ENCODE measurements around the gene ZNF771. TPM values are rescaled to one million over a fixed set of nuclear protein-coding genes. Genes with fewer than 3 reads are reported as not detected.
"Not testable (repeated sequence)": the region's sequence is repeated elsewhere in the genome, so short reads cannot be mapped to it uniquely, and the experiment has no call there.

ZNF771 gene
- total RNA-seq, 1 donor from 2014 or later = 33.6 TPM

GRCh38 chr16:30375864-30376263 is 31.5 kb upstream of the ZNF771 start:
- peak; percentile 75 for DNase-seq (ENCODE audit: low read depth)

- peak; percentile 55 for DNase-seq (ENCODE audit: low read depth)
Observed at GRCh38 chr16:30376461-30376902, 30.9 kb upstream of the ZNF771 start.

- no peak for DNase-seq (ENCODE audit: low read depth)
Observed at GRCh38 chr16:30377050-30377811, 30.2 kb upstream of the ZNF771 start.

DNA sequence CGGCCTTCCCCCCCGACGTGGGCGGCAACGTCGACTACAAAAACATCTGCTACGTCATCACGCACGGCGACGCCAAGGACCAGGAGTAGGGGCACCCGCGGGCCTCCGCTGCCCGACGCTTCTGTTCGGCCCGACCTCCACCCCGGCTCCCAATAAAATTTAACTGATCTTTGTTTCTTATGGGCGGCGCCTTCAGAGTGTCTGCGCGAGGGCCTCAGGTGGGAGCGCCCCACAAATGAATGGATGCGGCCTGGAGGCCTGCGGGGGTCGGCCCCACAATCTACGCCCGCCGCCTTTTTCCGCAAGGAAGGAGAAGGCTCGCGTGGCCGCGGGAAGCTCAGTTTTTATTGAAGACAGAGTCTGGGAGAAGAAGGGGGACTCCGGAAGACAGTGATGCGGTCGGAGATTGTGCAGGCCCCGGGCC is 29.6 kb upstream of the ZNF771 start:
- peak; percentile 72 for DNase-seq (ENCODE audit: low read depth)

DNA sequence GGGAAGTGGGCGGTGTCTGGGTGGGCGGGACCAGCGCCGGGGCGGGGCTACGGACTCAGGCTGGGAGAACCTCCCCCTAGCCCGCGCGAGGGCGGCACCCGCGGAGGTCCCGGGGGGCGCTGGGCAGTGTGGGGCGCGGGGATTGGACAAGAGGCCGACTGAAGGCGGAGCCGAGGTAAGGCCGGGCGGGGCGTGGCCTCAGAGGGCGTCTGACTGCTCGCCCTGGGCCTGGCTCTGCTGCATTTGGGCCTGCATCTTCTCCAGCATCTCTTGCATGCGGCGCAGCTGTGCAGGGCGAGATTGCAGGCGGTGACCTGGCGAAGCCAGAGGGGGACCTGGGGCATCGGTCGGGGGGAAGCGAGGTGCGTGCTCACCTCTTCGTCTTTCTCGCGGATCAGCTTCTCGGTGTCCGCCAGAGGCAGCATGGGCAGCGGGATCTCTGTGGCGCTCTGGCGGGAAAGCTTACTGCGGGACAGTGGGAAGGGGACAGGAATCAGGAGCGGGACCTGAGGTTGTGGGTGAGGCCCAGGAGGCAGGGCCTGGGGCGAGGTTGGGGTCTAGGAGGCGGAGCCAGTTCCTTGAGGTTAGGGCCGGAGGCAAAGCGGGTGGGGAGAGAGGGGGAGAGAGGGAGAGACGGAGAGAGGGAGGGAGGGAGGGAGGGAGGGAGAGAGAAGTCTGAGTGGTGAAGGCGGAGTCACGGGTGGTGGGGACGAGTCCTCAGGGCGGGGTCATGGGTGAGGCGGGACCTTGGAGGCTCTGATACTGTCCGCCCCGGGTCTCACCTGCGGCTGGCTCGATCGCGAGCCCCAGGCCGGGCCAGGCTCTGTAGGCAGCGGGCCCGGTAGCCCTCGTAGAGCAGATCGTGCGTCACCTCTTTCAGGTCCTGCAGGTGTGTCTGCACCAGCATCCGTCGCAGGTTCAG is 28.9 kb upstream of the ZNF771 start:
- peak; percentile 95 for DNase-seq (ENCODE audit: low read depth)

- DNase-seq (ENCODE audit: low read depth) = peak; percentile 44
Observed at GRCh38 chr16:30379158-30379783, 28.1 kb upstream of the ZNF771 start.

- peak; percentile 47 for DNase-seq (ENCODE audit: low read depth)
Observed at GRCh38 chr16:30380072-30380802, 27.2 kb upstream of the ZNF771 start.

DNA sequence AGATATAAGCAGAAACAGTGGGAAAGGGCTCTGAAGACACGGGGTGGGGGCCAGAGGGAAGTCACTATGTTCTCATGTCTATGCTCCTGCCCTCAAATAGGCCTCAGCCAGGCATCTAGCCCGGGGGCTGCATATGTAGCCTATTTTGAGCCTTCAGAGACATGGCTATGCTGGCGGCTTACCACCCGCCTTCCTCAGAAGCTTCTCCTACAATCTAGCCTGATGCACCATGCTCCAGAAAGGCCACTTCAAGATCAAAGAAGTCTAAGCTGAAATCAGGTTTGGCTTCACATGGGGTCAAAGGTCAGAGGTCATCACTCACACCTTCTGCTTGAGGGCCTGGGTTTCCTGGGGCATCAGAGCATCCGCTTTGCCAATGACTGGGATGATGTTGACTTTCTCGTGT is 26.6 kb upstream of the ZNF771 start:
- DNase-seq (ENCODE audit: low read depth) = peak; percentile 71

- DNase-seq (ENCODE audit: low read depth) = peak; percentile 59
Observed at GRCh38 chr16:30381291-30382041, 25.9 kb upstream of the ZNF771 start.

DNA sequence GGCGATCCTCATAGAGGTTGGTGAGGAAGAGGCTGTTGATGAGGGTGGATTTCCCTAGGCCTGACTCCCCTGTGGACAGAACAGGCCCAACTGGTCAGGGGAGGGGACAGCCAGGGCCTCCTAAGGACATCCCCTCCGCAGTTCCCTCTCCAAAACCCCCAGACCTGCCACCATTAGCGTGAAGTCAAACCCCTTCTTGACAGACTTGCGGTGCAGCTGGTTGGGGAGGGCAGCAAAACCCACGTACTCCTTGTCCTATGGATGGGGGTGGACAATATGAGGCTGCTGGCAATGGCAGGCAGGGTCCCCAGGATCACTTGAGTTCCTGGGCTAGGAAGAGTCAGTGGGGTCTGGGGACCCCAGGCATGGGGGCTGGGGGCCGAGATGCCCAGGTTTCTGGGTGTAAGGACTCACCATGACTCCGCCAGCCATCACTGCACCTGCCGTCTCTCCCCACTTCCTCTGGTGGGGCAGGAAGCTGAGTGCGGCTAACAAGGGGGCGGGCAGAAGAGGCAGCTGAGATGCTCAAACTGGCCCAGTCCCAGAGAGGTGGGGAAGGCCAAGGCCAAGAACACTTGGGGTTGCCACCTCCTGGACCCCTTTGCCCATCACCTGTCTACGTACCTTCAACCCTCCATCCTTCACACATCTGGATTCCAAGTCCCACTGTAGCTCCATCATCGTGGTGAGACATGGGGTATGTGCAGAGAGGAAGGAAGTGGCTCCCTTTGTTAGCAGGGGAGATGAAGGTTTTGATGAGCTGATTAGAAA is 25.1 kb upstream of the ZNF771 start, which contains the start of gene SEPTIN1:
Gene SEPTIN1, minus strand, starts transcription at position 451 of the 771 bp plus-strand sequence. Its CDS starts 19 bp downstream, at position 432.
- peak; percentile 44 for DNase-seq (ENCODE audit: low read depth)

- no peak for DNase-seq (ENCODE audit: low read depth)
Observed at GRCh38 chr16:30383521-30383920, 23.9 kb upstream of the ZNF771 start.

DNA sequence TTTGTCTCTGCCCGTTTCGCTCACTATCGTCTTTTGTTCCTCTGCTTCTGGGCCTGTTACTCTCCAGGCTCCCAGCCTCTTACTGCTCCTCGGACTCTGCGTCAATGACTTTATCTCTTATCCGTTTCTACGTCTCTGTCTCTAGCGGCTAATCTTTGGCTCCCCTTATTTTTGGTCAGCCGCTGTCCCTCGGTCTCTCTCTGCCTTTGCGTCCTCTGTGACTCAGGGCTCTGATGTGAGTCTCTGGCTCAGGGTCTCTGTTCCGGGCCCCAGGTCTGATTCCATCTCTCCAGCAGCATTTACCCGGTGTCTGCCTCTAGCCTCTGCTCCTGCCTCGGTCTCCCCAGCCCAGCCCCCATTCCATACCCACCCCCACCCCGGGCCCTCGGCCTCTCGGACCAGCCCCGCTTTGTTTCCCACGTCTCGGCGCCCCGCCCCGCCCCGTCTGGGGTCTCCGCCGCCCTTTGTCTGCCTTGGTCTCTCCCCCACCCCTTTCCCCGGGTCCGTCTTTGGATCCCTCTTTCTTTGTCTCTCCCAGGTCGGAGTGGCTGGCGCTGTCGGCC is 12.7 kb upstream of the ZNF771 start:
- peak; percentile 40 for DNase-seq (ENCODE audit: low read depth)

GRCh38 chr16:30395155-30395991 is 12.0 kb upstream of the ZNF771 start, which contains the start of gene ZNF48:
Gene ZNF48 (plus strand): TSS chr16:30395420. CDS start chr16:30395795, 375 bp downstream.
- DNase-seq (ENCODE audit: low read depth) = peak; percentile 95

- DNase-seq (ENCODE audit: low read depth) = no peak
Observed at GRCh38 chr16:30395992-30396585, 11.3 kb upstream of the ZNF771 start.

- DNase-seq (ENCODE audit: low read depth) = not testable (repeated sequence)
Observed at GRCh38 chr16:30396627-30397026, 10.8 kb upstream of the ZNF771 start.

DNA sequence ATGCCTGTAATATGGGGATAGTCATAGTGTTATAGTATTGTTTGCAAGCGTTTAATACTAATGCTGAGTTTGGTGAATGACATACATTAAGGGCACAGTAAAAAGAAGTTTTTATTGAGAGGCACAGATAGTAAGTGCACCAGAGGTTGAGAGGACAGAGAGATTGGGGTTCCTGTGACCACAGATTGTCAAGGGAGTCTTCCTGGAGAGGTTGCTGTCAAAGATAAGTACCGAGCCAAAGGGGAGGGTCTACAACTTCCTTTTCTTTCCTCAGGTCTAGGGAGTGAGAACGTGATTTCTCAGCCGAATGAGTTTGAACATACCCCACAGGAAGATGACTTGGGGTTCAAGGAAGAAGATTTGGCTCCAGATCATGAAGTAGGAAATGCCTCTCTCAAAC is 10.3 kb upstream of the ZNF771 start:
- no peak for DNase-seq (ENCODE audit: low read depth)

Measured in myocyte (in vitro differentiated cells).